Measurements from ENCODE around the gene CHPT1.
A peak's percentile ranks its signal among the peaks of the same experiment; 100 is the strongest.
"Not testable (repeated sequence)": the region's sequence is repeated elsewhere in the genome, so short reads cannot be mapped to it uniquely, and the experiment has no call there.

Gene CHPT1

DNA sequence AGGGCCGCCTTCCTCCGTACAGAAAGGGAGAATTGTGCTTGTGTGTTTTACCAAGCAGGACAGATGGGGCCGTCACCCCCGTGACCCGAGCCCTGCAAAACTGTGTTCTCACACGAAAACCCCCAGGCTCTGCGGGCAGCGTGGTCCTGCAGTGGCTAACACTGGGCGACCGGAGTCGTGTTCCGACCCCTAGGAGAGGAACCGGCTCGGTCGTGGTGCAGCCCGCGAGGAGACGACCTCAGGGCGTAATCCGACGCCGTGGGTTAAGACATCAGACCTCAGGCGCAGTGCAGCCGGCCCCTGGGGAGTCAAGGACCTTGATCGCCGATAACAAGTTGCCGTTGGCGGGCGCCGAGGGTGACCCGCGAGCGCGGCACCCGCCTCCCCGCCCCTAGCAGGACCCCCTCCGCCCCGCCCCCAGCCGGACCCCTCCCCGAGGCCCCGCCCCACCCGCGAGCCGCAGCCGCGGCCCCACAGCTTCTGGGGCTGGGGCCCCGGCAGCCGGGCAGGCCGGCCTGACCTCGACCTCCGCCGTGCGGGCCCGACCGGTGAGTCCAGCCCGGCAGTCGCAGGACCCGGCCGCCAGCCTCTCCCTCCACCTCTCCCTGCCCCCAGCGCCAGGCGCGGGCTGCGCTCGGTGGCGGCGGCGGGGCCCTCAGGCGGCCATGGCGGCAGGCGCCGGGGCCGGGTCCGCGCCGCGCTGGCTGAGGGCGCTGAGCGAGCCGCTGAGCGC, at the start of gene CHPT1:
TSS of gene CHPT1 (plus strand) at position 444 of the 733 bp plus-strand sequence. CDS start at position 666, 222 bp downstream.
- DNase-seq (ENCODE audit: low spot score), result no peak

DNA sequence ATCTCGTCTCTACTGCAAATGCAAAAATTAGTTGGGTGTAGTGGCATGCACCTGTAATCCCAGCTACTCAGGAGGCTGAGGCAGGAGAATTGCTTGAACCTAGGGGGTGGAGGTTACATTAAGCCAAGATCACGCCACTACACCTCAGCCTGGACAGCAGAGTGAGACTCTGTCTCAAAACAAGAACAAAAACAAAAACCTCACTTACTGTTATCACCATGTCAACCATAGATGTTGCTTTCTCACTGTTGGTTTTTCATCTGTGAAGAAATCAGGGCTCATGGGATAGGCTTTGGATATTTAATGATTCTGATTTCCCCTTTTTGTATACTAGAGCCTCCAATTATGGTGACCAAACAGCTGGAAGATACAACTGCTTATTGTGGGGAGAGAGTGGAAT, 49.7 kb upstream of the CHPT1 start:
- DNase-seq (ENCODE audit: low spot score), result no peak

DNA sequence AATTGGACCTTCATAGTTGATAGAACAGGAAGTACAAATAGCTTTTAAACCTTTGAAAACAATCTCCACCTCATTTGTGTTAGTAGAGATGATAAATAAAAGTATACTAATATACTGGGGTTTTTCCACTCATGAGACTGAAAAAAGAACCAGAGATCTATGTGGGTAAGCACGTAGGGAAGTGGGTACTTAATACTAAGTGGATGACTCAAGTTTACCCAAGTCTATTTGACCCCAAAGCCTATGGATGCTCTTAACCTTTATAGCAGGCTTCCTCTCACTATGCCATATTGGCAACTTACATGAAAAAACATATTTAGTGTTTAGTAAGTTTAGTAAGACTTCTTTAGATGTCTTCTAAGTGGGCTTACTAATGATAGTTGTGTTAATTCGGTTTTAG, 49.2 kb upstream of the CHPT1 start:
- DNase-seq (ENCODE audit: low spot score), result no peak

DNA sequence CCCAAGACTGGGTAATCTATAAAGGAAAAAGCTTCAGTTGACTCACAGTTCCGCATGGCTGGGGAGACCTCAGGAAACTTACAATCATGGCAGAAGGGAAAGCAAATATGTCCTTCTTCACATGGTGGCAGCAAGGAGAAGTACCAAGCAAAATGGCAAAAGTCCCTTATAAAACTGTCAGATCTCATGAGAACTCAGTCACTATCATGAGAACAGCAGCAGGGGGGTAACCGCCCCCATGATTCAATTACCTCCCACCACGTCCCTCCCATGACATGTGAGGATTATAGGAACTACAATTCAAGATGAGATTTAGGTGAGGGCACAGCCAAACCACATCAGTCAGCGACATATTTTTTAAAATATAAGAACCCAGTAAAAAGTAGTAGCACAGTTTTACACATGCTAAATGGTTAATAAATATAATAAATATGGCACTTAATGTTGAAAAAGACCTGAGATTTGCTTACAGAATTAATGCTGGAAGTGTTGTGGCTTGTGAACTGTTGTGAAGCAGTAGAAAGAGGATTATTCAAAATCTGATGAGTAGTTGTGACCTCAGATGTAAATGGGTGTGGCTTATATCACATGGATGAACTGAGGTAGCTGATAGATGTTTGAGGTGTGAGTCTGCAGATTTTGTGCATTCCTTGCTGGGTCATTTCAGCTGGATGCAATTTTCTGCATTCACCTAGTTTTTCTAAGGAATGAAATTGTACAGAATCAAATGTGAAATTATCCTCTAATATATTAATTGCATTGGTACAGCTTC, 46.9 kb upstream of the CHPT1 start:
- no peak for DNase-seq (ENCODE audit: low spot score)

DNA sequence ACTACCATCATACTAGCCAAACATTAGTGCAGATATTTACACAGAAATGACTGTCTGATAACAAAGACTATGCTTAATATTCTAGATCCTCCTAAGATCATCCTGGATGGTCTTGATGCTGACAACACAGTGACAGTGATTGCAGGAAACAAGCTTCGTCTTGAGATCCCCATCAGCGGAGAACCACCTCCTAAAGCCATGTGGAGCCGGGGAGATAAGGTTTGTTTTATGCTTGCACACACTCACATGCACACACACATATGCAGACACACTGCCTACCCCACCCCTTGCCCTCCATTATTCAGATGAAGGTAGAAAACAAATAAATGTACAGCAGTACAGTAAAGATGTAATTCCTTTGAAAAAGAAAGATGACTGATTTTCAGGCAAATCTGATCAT, 44.4 kb upstream of the CHPT1 start:
- DNase-seq (ENCODE audit: low spot score), result no peak

DNA sequence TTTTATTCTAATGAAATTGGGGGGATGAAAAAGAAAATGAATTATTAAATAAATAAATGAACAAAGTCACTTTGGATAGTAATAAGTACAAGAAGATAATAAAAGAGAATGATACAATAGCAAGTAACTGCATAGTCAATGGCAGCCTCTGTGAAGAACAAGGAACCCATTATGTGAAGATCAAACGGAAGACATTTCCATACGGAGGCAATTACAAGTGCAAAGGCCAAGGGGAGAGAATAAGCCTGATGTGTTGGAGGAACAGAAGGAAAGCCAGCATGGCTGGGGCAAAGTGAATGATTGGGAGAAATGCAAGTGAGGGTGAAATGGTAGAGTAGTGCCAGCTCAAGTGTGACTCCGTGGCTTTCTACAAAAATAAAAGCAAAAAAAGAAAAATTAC, 43.9 kb upstream of the CHPT1 start:
- DNase-seq (ENCODE audit: low spot score), result no peak

DNA sequence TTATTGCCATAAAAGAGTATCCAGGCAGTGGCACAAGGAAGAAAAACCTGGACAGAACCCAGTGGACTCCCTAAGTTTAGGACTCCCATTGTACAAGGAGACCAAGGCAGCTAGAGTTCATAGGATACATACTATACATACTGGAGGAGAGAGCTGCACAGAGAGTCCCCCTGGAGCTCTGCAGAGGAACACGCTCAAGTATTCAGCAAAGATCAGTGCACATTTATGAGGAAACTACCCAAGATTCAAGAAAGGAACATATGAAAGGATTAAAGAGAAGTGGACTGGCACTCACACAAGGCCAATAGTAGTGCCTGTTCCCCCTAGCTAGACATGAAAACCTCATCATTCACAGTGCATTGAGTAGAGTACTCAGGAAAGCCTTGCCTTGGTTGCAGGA, 43.0 kb upstream of the CHPT1 start:
- no peak for DNase-seq (ENCODE audit: low spot score)

DNA sequence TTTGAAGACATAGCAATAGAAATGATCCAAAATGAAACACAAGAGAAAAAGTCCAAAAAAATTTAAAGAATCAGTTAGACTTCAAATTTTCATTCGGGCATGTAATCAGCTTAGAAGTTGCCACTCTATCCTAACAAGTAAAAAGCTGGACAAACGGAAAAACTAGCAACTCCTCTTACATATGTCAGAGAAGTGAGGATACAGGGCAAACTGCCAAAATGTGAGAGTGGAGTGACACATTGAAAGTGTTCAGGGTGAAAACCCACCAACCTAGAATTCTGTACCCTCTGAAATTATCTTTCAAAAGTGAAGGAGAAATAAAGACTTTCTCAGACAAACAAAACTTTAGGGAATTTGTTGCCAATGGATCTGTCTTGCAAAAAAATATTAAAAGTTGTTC, 42.0 kb upstream of the CHPT1 start:
- DNase-seq (ENCODE audit: low spot score), result no peak

DNA sequence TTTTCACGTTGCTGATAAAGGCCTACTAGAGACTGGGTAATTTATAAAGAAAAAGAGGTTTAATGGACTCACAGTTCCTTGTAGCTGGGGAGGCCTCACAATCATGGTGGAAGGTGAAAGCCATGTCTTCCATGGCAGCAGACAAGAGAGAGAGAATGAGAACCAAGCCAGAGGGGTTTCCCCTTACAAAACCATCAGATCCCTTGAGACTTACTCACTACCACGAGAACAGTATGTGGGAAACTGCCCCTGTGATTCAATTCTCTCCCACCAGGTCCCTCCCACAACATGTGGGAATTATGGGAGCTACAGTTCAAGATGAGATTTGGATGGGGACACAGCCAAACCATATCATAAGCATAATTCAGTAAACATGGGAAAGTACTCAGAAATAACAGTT, 36.8 kb upstream of the CHPT1 start:
- not testable (repeated sequence) for DNase-seq (ENCODE audit: low spot score)

DNA sequence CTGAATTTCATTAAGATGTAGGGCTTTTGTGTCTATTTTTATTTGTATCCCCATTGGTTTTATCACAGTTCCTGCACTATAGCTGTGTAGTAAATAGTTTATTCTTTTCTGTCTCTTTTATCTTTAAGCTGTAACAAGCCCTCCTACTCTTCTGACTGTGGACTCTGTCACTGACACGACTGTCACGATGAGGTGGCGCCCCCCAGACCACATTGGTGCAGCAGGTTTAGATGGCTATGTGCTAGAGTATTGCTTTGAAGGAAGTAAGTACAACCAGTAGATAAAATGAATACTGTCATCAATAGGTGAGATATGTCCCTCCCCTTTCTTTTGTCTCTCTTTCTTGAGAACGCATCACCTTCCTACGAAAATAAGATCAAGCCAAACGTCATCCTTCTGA, 34.1 kb upstream of the CHPT1 start:
- DNase-seq (ENCODE audit: low spot score), result no peak

DNA sequence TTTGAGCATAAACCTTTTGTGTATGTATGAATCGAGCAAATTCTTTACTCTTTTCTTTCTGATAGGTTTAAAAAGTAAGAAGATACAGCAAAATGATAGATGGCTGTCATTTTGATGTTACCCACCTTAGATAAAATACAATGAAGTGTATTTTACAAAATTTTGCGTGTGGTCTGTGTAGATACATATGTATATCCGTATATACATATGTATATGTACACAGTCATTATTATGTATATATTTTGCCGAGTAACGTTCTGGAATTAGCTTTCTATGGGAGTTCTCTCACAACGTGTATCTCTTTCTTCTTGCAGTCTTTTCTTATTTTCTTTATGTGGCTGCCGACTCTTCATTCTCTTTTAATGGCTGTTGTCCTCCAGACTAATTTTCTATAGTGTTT, 32.4 kb upstream of the CHPT1 start:
- DNase-seq (ENCODE audit: low spot score), result no peak

DNA sequence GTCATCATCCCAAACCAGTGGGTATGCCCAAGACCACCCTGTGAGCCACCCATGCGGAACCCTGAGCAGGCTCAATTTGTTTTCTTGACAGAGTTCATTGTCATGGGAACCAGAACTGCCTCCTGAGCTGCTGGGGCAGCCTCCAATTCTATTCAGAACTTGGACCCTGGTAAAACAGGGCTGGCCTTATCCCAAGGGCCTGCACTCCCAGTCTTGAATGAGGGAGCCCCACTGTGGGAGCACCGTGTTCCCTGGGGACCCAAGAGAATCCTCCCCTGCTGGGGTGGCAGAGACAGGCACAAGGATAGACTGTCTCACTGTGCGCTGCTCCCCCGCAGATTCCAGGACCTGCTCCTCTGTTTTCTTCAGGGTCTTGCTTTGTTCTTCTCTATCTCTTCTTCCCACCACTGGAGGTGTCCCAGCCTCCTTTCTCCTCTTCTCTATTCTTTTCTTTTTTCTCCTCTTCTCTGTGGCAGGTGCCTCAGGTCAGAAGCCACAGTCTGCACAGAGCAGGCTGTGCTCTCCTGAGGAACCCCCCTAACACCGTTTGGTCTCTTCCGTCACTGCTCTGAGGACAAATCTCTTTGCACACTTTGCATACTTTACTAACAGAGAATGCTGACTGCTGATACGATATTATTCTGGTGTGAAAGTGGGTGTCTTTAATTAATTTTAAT, 31.2 kb upstream of the CHPT1 start:
- no peak for DNase-seq (ENCODE audit: low spot score)

DNA sequence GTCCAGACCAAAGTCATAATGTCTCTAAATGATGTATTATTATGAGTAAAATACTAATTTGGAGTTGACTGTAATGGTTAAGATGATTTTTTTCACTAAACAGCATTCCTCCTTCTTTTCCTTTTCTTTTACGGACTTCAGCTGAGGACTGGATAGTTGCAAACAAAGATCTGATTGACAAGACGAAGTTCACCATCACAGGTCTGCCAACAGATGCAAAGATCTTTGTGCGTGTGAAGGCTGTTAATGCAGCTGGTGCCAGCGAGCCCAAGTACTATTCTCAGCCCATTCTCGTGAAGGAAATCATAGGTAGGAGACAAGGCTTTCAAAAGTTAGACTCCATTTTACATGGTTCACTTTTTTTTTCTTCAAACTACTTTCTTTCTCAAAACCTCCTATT, 29.8 kb upstream of the CHPT1 start:
- no peak for DNase-seq (ENCODE audit: low spot score)

DNA sequence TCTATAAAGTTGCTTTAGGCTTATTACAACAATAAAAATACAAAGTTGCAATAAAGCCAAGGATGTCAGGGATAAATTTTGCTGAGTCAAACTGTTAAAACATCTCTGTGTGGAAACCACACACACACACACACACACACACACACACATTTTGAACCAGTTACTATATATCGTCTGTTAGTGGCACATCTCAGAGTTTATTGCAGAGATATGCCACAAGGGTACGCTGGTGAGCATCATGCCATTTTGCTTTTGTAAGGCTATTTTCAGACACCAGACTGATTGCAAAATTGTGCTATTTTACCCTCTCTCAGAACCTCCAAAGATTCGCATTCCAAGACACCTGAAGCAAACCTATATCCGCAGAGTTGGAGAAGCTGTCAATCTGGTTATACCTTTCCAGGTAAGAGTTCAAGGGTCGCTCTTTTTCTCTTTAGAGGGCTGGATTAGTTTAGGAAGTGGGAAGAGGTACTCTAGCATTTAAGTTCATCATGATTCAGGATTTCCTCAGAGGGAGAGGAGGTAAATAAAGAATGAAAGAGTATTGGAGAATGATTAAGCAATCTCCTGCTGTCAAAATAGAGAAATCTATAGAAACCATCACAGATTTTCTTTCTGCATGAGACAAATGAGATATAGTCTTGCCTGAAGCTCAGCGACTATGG, 27.3 kb upstream of the CHPT1 start:
- peak; percentile 34 for DNase-seq (ENCODE audit: low spot score)

DNA sequence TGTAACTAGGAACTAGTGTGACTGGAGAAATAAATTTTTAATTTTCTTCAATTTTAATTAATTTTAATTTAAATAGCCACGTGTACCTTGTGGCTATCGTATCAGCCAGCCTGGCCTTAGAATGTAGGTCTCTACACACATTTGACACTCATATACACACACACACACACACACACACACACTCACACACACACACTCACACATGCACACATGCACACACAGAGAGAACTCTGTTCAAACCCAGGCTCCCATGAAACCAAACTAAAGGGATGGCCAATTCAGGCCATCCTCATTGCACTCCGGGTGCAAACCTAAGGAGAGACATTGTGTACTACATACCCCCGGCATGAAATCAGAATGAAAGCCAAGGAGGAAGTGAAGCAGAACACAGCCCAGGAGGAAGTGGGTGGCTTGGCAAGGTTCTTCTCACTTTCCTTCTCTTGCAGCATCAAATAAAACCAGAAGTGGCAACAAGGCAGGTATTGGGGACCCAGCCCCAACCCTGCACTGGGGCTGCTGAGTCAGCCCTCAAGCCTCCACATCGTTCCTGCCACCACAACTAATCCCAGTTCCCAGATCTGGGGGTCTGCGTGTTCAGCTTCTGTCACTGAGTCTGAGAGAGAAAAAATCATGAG, 26.2 kb upstream of the CHPT1 start:
- DNase-seq (ENCODE audit: low spot score), result no peak

DNA sequence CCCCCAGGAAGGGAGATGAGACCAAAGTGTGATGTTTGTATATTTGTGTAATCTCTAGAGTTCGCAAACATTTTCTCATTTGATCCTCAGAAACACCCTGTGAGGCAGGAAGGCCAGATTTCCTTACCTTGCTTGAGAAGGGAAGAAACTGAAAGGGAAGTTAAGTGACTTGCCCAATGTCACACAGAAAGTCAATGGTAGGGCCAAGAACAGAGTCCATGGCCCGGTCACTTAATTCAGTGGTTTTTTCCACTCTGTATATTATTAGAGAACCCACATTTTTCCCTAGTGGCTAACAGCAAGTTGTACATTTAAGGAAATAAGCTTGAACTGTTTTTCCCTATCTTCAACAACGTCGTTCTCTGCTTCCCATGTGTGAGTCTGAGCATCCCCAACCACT, 25.6 kb upstream of the CHPT1 start:
- DNase-seq (ENCODE audit: low spot score), result no peak

DNA sequence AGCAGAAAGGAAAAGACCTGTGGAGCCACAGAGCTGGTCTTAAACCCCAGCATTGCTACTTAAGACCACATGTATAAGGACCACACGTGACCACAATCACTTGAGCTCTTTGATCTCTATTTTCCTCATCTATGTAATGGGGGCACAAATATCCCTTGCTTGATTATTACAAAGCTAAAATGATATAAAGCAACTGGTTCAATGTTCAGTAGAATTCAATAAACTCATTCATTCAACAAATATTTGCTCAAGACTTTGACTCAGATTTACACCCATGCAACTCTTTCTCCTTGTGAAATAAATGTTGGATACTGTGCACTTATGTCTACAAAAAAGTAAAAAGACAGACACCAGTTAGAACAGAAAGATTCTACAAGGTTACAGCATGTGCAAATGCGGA, 21.9 kb upstream of the CHPT1 start:
- DNase-seq (ENCODE audit: low spot score), result no peak

DNA sequence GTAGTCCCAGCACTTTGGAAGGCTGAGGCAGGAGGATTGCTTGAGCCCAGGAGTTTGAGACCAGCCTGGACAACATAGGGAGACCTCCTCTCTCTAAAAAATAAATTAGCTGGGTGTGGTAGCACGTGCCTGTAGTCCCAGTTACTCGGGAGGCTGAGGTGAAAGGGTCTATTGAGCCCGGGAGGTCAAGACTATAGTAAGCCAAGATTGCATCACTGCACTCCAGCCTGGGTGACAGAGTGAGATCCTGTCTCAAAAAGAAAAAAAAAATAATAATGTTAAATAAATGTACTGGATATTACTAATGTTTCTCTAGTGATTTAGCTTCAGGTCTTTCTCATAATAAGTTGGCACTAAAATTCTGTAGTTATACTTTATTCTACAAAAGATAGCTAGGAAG, 20.9 kb upstream of the CHPT1 start:
- not testable (repeated sequence) for DNase-seq (ENCODE audit: low spot score)

DNA sequence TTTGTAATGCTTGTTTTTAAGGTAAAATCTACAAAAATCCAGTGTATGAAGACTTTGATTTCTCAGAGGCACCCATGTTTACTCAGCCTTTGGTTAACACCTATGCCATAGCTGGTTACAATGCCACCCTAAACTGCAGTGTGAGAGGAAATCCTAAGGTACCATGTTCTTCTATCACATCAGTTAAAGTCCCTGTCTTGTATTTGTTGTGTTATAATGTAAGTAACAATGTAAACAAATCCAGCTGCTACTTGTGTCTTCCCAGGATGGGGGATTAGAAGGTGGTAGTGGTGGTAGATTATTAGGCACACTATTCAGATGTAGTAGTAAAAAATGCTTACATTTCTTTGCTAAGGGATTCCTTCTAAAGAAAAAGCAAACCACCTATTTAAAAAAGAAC, 19.4 kb upstream of the CHPT1 start:
- no peak for DNase-seq (ENCODE audit: low spot score)

DNA sequence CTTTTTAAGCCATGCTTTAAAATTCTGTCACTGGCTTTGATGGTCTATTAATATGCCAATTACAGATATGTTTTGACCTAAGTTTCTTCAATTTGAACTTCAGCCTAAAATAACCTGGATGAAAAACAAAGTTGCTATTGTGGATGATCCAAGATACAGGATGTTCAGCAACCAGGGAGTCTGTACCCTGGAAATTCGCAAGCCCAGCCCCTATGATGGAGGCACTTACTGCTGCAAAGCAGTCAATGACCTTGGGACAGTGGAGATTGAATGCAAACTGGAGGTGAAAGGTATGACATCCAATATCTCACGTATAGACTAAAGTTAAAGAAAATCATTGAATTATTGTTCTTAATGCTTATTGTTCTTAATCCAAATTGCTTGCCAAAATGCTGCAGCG, 17.2 kb upstream of the CHPT1 start:
- DNase-seq (ENCODE audit: low spot score), result no peak

DNA sequence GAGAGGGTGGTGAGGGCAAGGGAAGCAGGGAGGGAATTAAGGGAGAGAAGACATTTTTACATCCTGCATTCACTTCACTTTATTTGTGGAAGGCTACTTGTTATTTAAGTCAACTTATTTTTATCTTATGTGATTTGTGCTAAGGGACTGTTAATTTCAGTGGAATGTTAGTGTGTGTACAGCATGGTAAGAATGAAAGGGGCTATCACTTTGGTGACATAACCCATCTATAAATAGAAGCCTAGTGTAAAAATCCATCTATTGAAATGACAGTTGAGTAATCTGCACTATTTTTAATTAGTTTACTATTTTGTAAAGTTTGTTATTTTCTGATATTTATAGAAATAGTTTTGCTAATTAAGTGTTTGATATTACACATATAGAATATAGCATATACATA, 16.8 kb upstream of the CHPT1 start:
- DNase-seq (ENCODE audit: low spot score), result no peak

DNA sequence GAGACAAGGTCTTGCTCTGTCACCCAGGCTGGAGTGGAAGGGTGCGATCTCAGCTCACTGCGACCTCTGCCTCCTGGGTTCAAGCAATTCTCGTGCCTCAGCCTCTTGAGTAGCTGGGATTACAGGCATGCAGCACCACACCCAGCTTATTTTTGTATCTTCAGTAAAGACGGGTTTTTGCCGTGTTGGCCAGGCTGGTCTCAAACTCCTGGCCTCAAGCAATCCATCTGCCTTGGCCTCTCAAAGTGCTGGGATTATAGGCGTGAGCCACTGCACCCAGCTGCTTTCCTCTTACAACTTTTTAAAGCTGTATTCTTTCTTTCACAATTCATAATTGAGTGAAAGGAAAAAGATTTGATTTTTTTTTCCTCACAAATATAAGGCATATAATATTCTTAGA, 15.8 kb upstream of the CHPT1 start:
- not testable (repeated sequence) for DNase-seq (ENCODE audit: low spot score)

Data from AG08396 (cell line).